Mucosa of rectum (tissue), 2 donors: ENCODE data around the gene GOLIM4.

Experiments
- H3K27ac ChIP-seq, 2 donors: one replicate each; pipeline ENCODE4 v1.7.0; 2013; ENCODE audit warnings: inconsistent platforms in 2 of 2, low read depth in 2 of 2, low read length in 2 of 2
- H3K27me3 ChIP-seq, 2 donors: one replicate each; pipeline ENCODE4 v1.7.0; 2013; ENCODE audit warnings: low read length in 2 of 2; ENCODE audit not compliant: control insufficient read depth in 2 of 2, insufficient read depth in 2 of 2
- H3K36me3 ChIP-seq, 2 donors: one replicate each; pipeline ENCODE4 v1.7.0; 2013; ENCODE audit warnings: low read length in 2 of 2; ENCODE audit not compliant: control insufficient read depth in 2 of 2, insufficient read depth in 2 of 2
- H3K4me1 ChIP-seq, 2 donors: one replicate each; pipeline ENCODE4 v1.7.0; 2013; ENCODE audit warnings: low read length in 2 of 2, mild to moderate bottlenecking in 1 of 2; ENCODE audit not compliant: control insufficient read depth in 2 of 2, insufficient read depth in 2 of 2
- H3K4me3 ChIP-seq, 2 donors: one replicate each; pipeline ENCODE4 v1.7.0; 2013; ENCODE audit warnings: low read length in 2 of 2
- H3K9ac ChIP-seq, 2 donors: one replicate each; pipeline ENCODE4 v1.7.0; 2013; ENCODE audit warnings: low read length in 2 of 2, low read depth in 1 of 2, mild to moderate bottlenecking in 1 of 2
- H3K9me3 ChIP-seq, 2 donors: one replicate each; pipeline ENCODE4 v1.7.0; 2013; ENCODE audit warnings: low read length in 2 of 2; ENCODE audit not compliant: control insufficient read depth in 2 of 2
- donor health status: healthy.
- donor health status: Normal muscosa, but diverticular disease.

GOLIM4 gene

DNA sequence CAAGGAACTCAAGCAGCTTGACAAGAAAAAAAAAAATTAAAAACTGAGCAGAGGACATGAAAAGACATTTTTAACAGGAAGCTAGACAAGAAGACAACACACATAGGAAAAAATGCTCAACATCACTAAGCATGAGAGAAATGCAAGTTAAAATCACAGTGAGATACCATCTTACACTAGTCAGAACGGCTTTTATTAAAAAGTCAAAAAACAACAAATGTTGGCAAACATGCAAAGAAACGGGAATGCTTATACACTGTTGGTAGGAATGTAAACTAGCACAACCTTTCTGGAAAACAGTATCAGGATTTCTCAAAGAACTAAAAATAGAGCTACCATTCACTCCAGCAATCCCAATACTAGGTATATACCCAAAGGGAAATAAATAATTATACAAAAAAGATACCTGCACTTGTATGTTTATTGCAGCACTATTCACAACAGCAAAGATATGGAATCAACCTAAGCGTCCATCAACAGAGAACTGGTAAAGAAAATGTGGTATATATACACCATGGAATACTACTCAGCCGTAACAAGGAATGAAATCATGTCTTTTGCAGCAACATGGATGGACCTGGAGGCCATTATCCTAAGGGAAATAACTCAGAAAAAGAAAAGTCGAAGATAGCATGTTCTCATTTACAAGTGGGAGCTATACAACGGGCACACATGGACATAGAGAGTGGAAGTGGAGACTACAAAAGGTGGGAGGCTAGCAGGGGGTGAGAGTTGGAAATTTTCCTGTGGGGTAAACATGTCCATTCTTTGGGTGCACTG, 5.2 kb downstream of the GOLIM4 start:
- peak overlapping the region; percentile 6 to 75 for H3K27ac ChIP-seq
- H3K27me3 ChIP-seq, result no peaks in the 10 kb centered on the region
- H3K9ac ChIP-seq, result no peak overlapping the region
- peak overlapping the region; percentile 4 to 43 for H3K4me3 ChIP-seq
- no peaks in the 10 kb centered on the region for H3K9me3 ChIP-seq
- peaks cover 13 to 59% of the 10 kb centered on the region in 2 donors for H3K4me1 ChIP-seq
- no peaks in the 10 kb centered on the region for H3K36me3 ChIP-seq

DNA sequence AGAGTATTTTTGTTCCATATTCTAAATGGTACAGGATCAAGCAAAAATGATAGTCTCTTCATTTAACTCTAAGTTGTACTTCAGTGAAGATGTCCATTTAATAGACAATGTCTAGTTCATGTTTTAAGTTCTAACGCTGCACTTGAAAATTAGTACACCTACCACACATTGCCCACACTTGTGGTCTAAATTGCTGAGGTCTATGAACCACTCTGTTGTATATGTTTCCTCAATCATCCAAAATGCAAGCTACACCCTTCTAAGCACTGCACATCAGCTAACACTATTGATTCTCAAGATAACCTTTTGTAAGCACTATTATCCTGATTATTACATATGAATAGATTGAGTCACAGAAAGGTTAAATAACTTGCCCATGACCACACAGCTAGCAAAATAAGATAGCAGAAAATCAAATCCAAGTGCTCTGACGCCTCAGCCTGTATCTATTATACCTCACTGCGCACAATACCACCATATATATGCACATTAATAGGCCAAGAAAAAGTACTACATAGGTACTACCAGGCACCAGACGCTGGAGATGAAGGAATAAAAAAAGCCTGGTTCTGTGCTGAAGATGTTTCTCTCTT, 6.4 kb downstream of the GOLIM4 start:
- Histone ChIP-seq H3K27me3 (no peaks in the 10 kb centered on the region), H3K4me1 (peaks cover 13 to 54% of the 10 kb centered on the region in 2 donors), H3K9ac (no peak overlapping the region), H3K9me3 (no peaks in the 10 kb centered on the region), H3K4me3 (no peak overlapping the region), H3K36me3 (no peaks in the 10 kb centered on the region), H3K27ac (no peak overlapping the region)

DNA sequence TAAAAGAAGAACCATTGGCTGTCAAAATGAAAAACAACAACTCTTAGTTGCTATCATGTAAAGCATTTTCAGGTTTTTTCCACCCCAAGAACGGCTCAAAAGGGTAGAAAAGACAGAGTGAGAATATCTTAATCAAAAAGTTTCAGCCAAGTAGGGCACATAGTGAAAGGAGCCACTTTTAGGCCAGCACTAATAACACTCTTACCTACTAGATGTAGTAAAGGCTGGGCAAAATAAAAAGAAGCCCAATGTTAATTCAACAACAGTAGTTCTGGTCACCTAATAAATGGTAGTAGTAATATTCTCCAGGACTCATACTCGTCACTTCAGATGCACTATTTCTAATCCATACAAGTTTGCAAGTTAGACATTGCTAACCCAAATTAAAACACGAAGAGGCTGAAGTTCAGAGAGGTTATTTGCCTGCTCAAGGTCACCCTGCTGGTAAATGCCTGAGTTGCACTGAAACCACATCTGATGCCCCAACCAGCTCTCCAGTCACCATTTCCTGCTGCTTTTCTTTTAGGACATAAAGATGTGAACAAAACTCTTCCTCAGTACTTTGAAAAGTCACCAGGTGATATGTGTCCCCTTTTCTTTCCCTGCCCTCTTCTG, 7.5 kb downstream of the GOLIM4 start:
- H3K4me1 ChIP-seq, result peaks cover 13 to 48% of the 10 kb centered on the region in 2 donors
- no peaks in the 10 kb centered on the region for H3K9me3 ChIP-seq
- no peaks in the 10 kb centered on the region for H3K36me3 ChIP-seq
- no peaks in the 10 kb centered on the region for H3K27me3 ChIP-seq
- no peak overlapping the region for H3K9ac ChIP-seq
- H3K4me3 ChIP-seq, result no peak overlapping the region
- no peak overlapping the region for H3K27ac ChIP-seq

DNA sequence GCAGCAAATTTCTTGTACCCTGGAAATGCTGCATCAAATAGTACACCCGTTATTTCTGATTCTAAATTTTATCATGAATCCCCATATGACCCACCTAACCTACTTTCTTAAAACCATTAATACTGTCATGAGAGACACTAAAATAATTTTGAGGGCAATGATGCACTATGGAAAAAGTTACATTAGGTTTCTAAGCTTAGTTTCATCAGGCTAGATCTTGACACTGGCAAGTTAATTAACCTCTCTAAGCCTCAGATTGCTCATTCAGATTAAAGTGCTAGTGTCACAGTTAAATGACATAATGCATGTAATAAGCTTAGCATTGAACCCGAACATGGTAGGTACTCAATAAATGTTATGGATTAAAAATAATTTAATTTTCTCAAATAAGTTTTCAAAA, 8.2 kb downstream of the GOLIM4 start:
- no peak overlapping the region for H3K4me3 ChIP-seq
- H3K36me3 ChIP-seq, result no peaks in the 10 kb centered on the region
- no peak overlapping the region for H3K27ac ChIP-seq
- no peaks in the 10 kb centered on the region for H3K9me3 ChIP-seq
- peaks cover 11 to 41% of the 10 kb centered on the region in 2 donors for H3K4me1 ChIP-seq
- no peak overlapping the region for H3K9ac ChIP-seq
- H3K27me3 ChIP-seq, result no peaks in the 10 kb centered on the region

DNA sequence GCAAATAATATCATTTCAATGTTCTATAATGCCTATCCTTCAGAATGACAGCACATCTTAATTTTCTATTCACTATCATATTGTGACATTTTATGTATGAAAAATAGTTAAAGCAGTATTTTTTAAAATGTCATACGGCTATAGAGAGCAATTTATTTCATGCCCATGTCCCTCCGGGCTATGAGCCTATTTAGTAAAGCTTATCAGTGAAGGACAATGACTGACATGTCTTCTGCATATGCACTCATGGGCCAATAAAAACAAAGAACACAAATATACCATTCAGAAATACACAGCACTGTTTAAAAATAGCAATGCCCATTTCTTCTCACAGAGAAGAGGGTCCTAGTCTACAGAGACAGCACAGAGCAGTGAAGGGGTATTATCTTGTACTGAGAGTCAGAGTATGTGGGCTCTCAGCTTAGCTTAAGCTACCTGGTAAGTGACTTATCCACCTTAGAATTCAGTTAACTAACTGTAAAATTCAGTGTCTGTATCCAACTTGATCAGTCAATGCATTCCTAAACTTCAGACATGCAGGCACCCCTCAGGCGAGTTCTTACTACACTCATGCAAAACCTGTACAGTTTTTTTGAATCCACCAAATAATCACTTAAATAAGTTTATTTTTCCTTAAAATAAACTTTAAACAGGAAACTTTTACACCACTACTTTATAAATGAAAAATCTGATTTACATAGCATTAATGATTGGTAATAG, 9.0 kb downstream of the GOLIM4 start:
- Histone ChIP-seq H3K9ac (no peak overlapping the region), H3K4me3 (no peak overlapping the region), H3K4me1 (peaks cover 3 to 33% of the 10 kb centered on the region in 2 donors), H3K9me3 (no peaks in the 10 kb centered on the region), H3K27me3 (no peaks in the 10 kb centered on the region), H3K27ac (no peak overlapping the region), H3K36me3 (no peaks in the 10 kb centered on the region)

DNA sequence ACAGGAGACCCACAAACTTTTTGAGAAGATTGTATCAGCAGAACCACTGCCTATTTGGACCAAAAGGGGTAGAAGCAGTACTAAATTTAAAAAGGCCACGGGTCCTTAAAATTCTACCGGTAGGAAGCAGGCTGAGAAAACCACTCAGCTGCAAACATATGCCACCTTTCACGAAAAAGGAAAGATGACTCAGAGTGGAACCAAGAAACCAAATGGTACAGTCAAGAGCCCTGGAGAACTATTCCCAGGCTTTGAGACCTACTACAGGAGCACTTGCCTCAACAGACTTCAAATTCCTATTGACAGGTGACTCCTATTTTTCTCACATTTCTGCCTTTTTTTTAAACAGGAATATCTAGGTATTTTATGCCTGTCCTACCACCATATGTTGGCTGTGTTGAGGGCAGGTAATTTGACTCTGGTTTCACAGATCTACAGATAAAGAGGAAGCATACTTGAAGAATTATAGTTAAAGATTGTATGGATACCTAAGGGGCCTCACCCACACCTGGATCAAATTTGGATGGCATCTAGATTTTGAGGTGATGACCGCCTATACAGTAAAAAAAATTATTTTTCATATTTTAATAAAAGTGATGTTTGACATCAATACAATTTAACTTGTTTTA, 10.1 kb downstream of the GOLIM4 start:
- no peaks in the 10 kb centered on the region for H3K36me3 ChIP-seq
- no peak overlapping the region for H3K4me3 ChIP-seq
- H3K27ac ChIP-seq, result no peak overlapping the region
- no peaks in the 10 kb centered on the region for H3K9me3 ChIP-seq
- no peak overlapping the region for H3K9ac ChIP-seq
- H3K27me3 ChIP-seq, result no peaks in the 10 kb centered on the region
- peaks cover 3 to 25% of the 10 kb centered on the region in 2 donors for H3K4me1 ChIP-seq

DNA sequence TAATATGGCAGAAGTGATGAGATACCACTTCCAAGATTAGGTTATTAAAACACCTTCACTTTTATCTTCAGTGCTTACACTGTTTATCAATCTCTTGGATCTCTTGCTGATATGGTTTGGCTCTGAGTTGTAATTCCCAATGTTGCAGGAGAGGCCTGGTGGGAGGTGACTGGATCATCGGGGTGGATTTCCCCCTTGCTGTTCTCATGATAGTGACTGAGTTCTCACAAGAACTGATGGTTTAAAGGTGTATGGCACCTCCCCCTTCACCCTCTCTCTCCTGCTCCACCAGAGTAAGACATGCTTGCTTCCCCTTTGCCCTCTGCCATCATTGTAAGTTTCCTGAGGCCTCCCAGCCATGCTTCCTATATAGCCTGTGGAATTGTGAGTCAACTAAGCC, 11.8 kb downstream of the GOLIM4 start:
- Histone ChIP-seq H3K27me3 (no peaks in the 10 kb centered on the region), H3K27ac (no peak overlapping the region), H3K4me1 (peaks cover 3 to 10% of the 10 kb centered on the region in 2 donors), H3K4me3 (no peak overlapping the region), H3K9me3 (no peaks in the 10 kb centered on the region), H3K36me3 (no peaks in the 10 kb centered on the region), H3K9ac (no peak overlapping the region)

DNA sequence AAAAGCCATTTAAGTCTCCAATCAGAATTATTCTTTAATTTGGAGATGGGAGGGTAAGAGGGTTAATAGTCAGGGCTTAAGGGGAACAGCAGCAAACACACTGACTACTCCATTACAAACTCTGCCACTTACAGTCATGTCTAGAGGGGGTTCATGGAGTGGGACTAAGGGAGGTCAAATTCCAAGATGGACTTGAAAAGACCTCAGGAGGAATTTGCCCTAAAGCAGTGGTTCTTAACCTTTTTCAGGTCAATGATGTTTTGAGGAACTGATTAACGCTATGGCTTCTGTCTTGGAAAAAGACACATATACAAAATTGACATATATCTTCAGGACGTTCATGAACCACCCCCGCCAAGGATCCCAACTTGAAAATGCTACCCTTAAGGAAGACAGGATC, 13.9 kb downstream of the GOLIM4 start:
- Histone ChIP-seq H3K27me3 (no peaks in the 10 kb centered on the region), H3K9ac (no peak overlapping the region), H3K9me3 (no peaks in the 10 kb centered on the region), H3K4me1 (peaks cover 0 to 3% of the 10 kb centered on the region in 2 donors), H3K4me3 (no peak overlapping the region), H3K36me3 (no peaks in the 10 kb centered on the region), H3K27ac (no peak overlapping the region)

DNA sequence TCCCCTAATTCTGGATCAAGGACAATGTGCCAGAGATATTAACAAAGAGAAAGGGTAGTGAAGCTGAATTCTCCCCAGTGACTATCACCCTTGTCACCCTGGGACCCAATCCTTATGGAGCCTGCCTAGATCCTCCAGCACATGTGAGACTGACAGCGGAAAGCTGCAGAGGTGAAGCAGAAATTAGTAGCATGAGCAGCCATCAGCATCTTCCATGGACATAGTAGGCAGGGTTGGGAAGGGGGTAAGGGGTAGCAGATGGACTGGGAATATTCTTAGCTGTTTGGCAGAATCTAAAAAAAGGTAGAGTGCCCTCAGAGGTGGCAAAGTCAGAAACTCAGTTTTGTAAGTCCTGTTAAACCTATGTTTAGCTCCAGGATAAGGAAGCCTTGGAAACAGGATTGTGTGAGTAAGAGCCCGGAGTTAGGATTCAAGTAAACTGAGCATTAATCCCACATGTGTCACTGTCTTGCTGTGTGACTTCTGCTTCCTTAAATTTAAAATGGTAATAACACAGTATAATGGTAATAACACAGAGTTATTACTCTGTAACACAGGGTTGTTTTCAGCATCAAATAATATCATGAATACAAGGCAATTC, 14.5 kb downstream of the GOLIM4 start:
- Histone ChIP-seq H3K9me3 (no peaks in the 10 kb centered on the region), H3K36me3 (no peaks in the 10 kb centered on the region), H3K4me1 (no peaks in the 10 kb centered on the region), H3K4me3 (no peak overlapping the region), H3K27ac (no peak overlapping the region), H3K27me3 (no peaks in the 10 kb centered on the region), H3K9ac (no peak overlapping the region)
